Measurements from ENCODE around the gene BACH1. TPM values are rescaled to one million over a fixed set of nuclear protein-coding genes. Genes with fewer than 3 reads are reported as not detected.

BACH1 gene
- total RNA-seq, 1 donor: 189 TPM

- Histone ChIP-seq H4K20me1 (ENCODE audit: insufficient read depth, low read length) (peaks cover 78% of the 10 kb centered on the region), H3K36me3 (ENCODE audit: insufficient read depth, low read length) (peaks cover 24% of the 10 kb centered on the region), H3K4me2 (ENCODE audit: insufficient read depth, low read length) (no peak overlapping the region), H2AFZ (ENCODE audit: low read length) (no peak overlapping the region), H3K27me3 (ENCODE audit: insufficient read depth, low read length) (no peaks in the 10 kb centered on the region), H3K27ac (ENCODE audit: low read depth, low read length) (peak overlapping the region; percentile 7), H3K9me3 (ENCODE audit: low read depth, low read length) (no peaks in the 10 kb centered on the region), H3K4me1 (ENCODE audit: insufficient read depth, low read length) (peaks cover 49% of the 10 kb centered on the region), H3K4me3 (ENCODE audit: insufficient read depth, low read length) (no peak overlapping the region), H3K79me2 (ENCODE audit: insufficient read depth, low read length) (peaks cover 100% of the 10 kb centered on the region)
- no peak for DNase-seq (ENCODE audit: insufficient read length, low spot score, missing footprints)
- TF ChIP-seq CTCF (IDR thresholded peaks at IDR 0.05; ENCODE audit: extremely low read depth, low read depth, low read length): no peak
Measured at GRCh38 chr21:29318354-29318753, 19.6 kb downstream of the BACH1 start.

GRCh38 chr21:29320031-29320430 lies 21.3 kb downstream of the BACH1 start:
- DNase-seq (ENCODE audit: insufficient read length, low spot score, missing footprints): no peak
- peaks cover 75% of the 10 kb centered on the region for H4K20me1 ChIP-seq (ENCODE audit: insufficient read depth, low read length)

GRCh38 chr21:29321217-29321616 lies 22.5 kb downstream of the BACH1 start:
- peaks cover 45% of the 10 kb centered on the region for H3K36me3 ChIP-seq (ENCODE audit: insufficient read depth, low read length)
- peaks cover 100% of the 10 kb centered on the region for H3K79me2 ChIP-seq (ENCODE audit: insufficient read depth, low read length)
- no peak overlapping the region for H2AFZ ChIP-seq (ENCODE audit: low read length)
- no peaks in the 10 kb centered on the region for H3K9me3 ChIP-seq (ENCODE audit: low read depth, low read length)
- H4K20me1 ChIP-seq (ENCODE audit: insufficient read depth, low read length): peaks cover 82% of the 10 kb centered on the region
- H3K4me2 ChIP-seq (ENCODE audit: insufficient read depth, low read length): no peak overlapping the region
- no peak for TF ChIP-seq CTCF (IDR thresholded peaks at IDR 0.05; ENCODE audit: extremely low read depth, low read depth, low read length)
- no peak overlapping the region for H3K4me3 ChIP-seq (ENCODE audit: insufficient read depth, low read length)
- peaks cover 24% of the 10 kb centered on the region for H3K4me1 ChIP-seq (ENCODE audit: insufficient read depth, low read length)
- no peak overlapping the region for H3K27ac ChIP-seq (ENCODE audit: low read depth, low read length)
- no peaks in the 10 kb centered on the region for H3K27me3 ChIP-seq (ENCODE audit: insufficient read depth, low read length)
- DNase-seq (ENCODE audit: insufficient read length, low spot score, missing footprints): no peak

More at GRCh38 chr21:29320031-29320430, 21.3 kb downstream of the BACH1 start:
- H3K4me1 ChIP-seq (ENCODE audit: insufficient read depth, low read length): peaks cover 34% of the 10 kb centered on the region
- no peak overlapping the region for H3K27ac ChIP-seq (ENCODE audit: low read depth, low read length)
- H2AFZ ChIP-seq (ENCODE audit: low read length): no peak overlapping the region
- peaks cover 100% of the 10 kb centered on the region for H3K79me2 ChIP-seq (ENCODE audit: insufficient read depth, low read length)
- no peak overlapping the region for H3K4me3 ChIP-seq (ENCODE audit: insufficient read depth, low read length)
- H3K4me2 ChIP-seq (ENCODE audit: insufficient read depth, low read length): no peak overlapping the region
- no peaks in the 10 kb centered on the region for H3K27me3 ChIP-seq (ENCODE audit: insufficient read depth, low read length)
- no peaks in the 10 kb centered on the region for H3K9me3 ChIP-seq (ENCODE audit: low read depth, low read length)
- peaks cover 35% of the 10 kb centered on the region for H3K36me3 ChIP-seq (ENCODE audit: insufficient read depth, low read length)
- TF ChIP-seq CTCF (IDR thresholded peaks at IDR 0.05; ENCODE audit: extremely low read depth, low read depth, low read length): no peak

GRCh38 chr21:29321932-29322928 lies 23.5 kb downstream of the BACH1 start:
- DNase-seq (ENCODE audit: insufficient read length, low spot score, missing footprints): no peak
- Histone ChIP-seq H3K36me3 (ENCODE audit: insufficient read depth, low read length) (peaks cover 55% of the 10 kb centered on the region), H3K79me2 (ENCODE audit: insufficient read depth, low read length) (peaks cover 100% of the 10 kb centered on the region), H2AFZ (ENCODE audit: low read length) (no peak overlapping the region), H4K20me1 (ENCODE audit: insufficient read depth, low read length) (peaks cover 81% of the 10 kb centered on the region), H3K4me3 (ENCODE audit: insufficient read depth, low read length) (no peak overlapping the region), H3K9me3 (ENCODE audit: low read depth, low read length) (no peaks in the 10 kb centered on the region), H3K4me2 (ENCODE audit: insufficient read depth, low read length) (no peak overlapping the region), H3K4me1 (ENCODE audit: insufficient read depth, low read length) (peaks cover 14% of the 10 kb centered on the region), H3K27me3 (ENCODE audit: insufficient read depth, low read length) (no peaks in the 10 kb centered on the region), H3K27ac (ENCODE audit: low read depth, low read length) (no peak overlapping the region)
- TF ChIP-seq CTCF (IDR thresholded peaks at IDR 0.05; ENCODE audit: extremely low read depth, low read depth, low read length): no peak
